ENCODE data around the gene CDC42SE1. TPM values are rescaled to one million over a fixed set of nuclear protein-coding genes. Genes with fewer than 3 reads are reported as not detected.
"Not testable (repeated sequence)": the region's sequence is repeated elsewhere in the genome, so short reads cannot be mapped to it uniquely, and the experiment has no call there.

The CDC42SE1 gene
- polyA plus RNA-seq, 1 experiment: 70.3 TPM

DNA sequence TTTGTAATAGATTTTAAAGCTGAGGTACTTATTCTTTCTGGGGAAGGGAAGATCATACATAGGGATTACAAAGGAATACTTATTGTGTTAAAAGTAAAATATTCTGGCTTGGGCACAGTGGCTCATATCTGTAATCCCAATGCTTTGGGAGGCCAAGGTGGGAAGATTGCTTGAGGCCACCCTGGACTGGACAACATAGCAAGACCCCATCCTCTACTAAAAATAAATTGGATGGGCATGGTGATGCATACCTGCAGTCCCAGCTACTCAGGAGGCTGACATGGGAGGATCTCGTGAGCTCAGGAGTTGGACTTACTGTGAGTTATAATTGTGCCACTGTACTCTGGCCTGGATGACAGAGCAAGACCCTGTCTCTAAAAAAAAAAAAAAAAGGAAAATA is 38.7 kb upstream of the CDC42SE1 start:
- Histone ChIP-seq H3K27me3 (ENCODE audit: control insufficient read depth, insufficient read depth, low read length) (no peaks in the 10 kb centered on the region), H3K4me3 (ENCODE audit: low read depth, low read length) (no peak overlapping the region), H3K27ac (ENCODE audit: low read depth, low read length) (no peak overlapping the region), H3K9me3 (ENCODE audit: control insufficient read depth, insufficient read depth, low read length) (no peaks in the 10 kb centered on the region)
- no peak for DNase-seq (ENCODE audit: low read depth, low spot score)
- TF ChIP-seq CTCF (IDR thresholded peaks at IDR 0.05; ENCODE audit: low read depth, low read length): no peak
- POLR2A ChIA-PET: no interaction called here
- CTCF ChIA-PET: interaction anchor here (0.6 to 9.0 kb wide), 5 partner anchors 12 to 80 kb away, joined by 3 to 162 read pairs (median 5); partner anchors contain the start of gene TNFAIP8L2

GRCh38 chr1:151097426-151097825 is 38.0 kb upstream of the CDC42SE1 start:
- H3K9me3 ChIP-seq (ENCODE audit: control insufficient read depth, insufficient read depth, low read length); H3K27ac ChIP-seq (ENCODE audit: low read depth, low read length); POLR2A ChIA-PET; DNase-seq (ENCODE audit: low read depth, low spot score); H3K27me3 ChIP-seq (ENCODE audit: control insufficient read depth, insufficient read depth, low read length); H3K4me3 ChIP-seq (ENCODE audit: low read depth, low read length): not testable (repeated sequence)
- CTCF ChIA-PET: interaction anchor here (0.7 to 9.0 kb wide), 5 partner anchors 13 to 80 kb away, joined by 3 to 162 read pairs (median 3); partner anchors contain the start of gene TNFAIP8L2

- Histone ChIP-seq H3K27me3 (ENCODE audit: control insufficient read depth, insufficient read depth, low read length) (no peaks in the 10 kb centered on the region), H3K9me3 (ENCODE audit: control insufficient read depth, insufficient read depth, low read length) (no peaks in the 10 kb centered on the region), H3K4me3 (ENCODE audit: low read depth, low read length) (no peak overlapping the region), H3K27ac (ENCODE audit: low read depth, low read length) (no peak overlapping the region)
- ChIA-PET CTCF (interaction anchor here (0.7 to 11.5 kb wide), 3 partner anchors 14 to 45 kb away, joined by 3 to 105 read pairs (median 10); partner anchors contain the start of gene GABPB2), POLR2A (interaction anchor here (0.6 kb wide), 1 partner anchor 9 kb away, joined by 11 read pairs; no protein-coding TSS in a partner anchor)
- DNase-seq (ENCODE audit: low read depth, low spot score): no peak
- no peak for TF ChIP-seq CTCF (IDR thresholded peaks at IDR 0.05; ENCODE audit: low read depth, low read length)
Observed at GRCh38 chr1:151085953-151086559, 26.6 kb upstream of the CDC42SE1 start.

DNA sequence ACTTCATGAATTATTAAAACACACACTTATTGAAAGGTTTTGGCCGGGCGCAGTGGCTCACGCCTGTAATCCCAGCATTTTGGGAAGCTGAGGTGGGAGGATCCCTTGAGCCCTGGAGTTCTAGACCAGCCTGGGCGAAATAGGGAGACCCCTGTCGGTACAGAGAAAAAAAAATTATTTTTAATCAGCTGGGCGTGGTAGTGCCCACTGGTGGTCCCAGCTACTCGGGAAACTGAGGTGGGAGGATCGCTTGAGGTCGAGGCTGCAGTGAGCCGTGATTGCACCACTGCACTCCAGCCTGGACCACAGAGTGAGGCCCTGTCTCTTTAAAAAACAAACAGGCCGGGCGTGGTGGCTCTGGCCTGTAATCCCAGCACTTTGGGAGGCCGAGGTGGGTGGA is 12.8 kb upstream of the CDC42SE1 start:
- TF ChIP-seq CTCF (IDR thresholded peaks at IDR 0.05; ENCODE audit: low read depth, low read length): 0 out of 2 replicates have a peak, but pooled peaks have one; percentile 4
- H3K27ac ChIP-seq (ENCODE audit: low read depth, low read length): no peak overlapping the region
- ChIA-PET CTCF (interaction anchor here (0.8 to 2.5 kb wide), 5 partner anchors 8 to 27 kb away, joined by 3 to 21 read pairs (median 10); no protein-coding TSS in a partner anchor), POLR2A (no interaction called here)
- H3K4me3 ChIP-seq (ENCODE audit: low read depth, low read length): no peak overlapping the region
- H3K27me3 ChIP-seq (ENCODE audit: control insufficient read depth, insufficient read depth, low read length): no peaks in the 10 kb centered on the region
- no peaks in the 10 kb centered on the region; the same call in 1 of the 2 replicates for H3K9me3 ChIP-seq (ENCODE audit: control insufficient read depth, insufficient read depth, low read length)
- no peak for DNase-seq (ENCODE audit: low read depth, low spot score)

- DNase-seq (ENCODE audit: low read depth, low spot score): peak; percentile 93
- Histone ChIP-seq H3K4me3 (ENCODE audit: low read depth, low read length) (peak within 1 kb of the TSS; percentile 79), H3K27me3 (ENCODE audit: control insufficient read depth, insufficient read depth, low read length) (no peaks in the 10 kb centered on the region), H3K27ac (ENCODE audit: low read depth, low read length) (peak within 1 kb of the TSS; percentile 99), H3K9me3 (ENCODE audit: control insufficient read depth, insufficient read depth, low read length) (no peaks in the 10 kb centered on the region; the same call in 1 of the 2 replicates)
- TF ChIP-seq CTCF (IDR thresholded peaks at IDR 0.05; ENCODE audit: low read depth, low read length): peak; percentile 88
- POLR2A ChIA-PET: interaction anchor here (0.5 to 1.0 kb wide), 6 partner anchors 8 to 180 kb away, joined by 3 to 9 read pairs (median 4); partner anchors contain the start of gene VPS72
- CTCF ChIA-PET: interaction anchor here (0.5 to 2.5 kb wide), 12 partner anchors 9 to 270 kb away, joined by 3 to 21 read pairs (median 7); no protein-coding TSS in a partner anchor
Observed at GRCh38 chr1:151070474-151071276, 11.3 kb upstream of the CDC42SE1 start, which contains the start of gene GABPB2. TSS of gene GABPB2 (plus strand) at chr1:151070761. CDS start at chr1:151088190, 17,429 bp downstream.
